ENCODE results near the gene UNC5C. TPM values are rescaled to one million over a fixed set of nuclear protein-coding genes. Genes with fewer than 3 reads are reported as not detected.
A peak's percentile ranks its signal among the peaks of the same experiment; 100 is the strongest.

Gene UNC5C
- total RNA-seq, 1 donor from 2014 or later, result 2.2 TPM

DNA sequence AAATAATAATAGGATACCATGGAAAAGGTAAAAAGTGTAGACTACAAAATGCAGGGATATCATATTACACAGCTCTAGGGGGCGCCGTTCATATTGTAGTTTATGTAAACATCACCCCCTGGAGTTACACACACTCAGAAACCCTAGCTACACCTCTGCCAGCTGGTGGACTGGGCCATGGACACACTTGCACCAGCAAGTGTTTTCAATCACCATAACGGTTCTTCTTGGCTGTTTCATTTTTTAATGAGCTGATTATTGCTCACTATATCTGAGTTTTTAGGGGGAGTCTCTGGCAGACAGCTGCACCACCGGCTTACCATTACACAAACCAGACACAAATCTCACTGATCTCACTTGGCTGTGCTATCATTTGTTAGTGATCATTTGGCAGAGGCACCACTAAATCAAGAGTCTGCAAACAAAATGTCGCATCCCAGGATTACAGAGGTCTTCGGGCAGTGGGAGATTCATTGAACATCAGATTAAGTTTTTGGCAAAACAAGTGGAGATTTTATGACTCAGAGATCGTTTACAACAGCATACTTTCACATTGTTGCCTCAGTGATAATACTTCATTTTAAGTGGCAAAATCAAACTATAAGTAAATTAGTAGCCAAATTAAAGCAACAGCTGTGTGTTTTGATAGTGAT lies 185.7 kb downstream of the UNC5C start:
- no peak overlapping the region for H3K4me3 ChIP-seq (ENCODE audit: low read depth, low read length)
- DNase-seq (ENCODE audit: low read depth), result no peak
- peak; percentile 40 for TF ChIP-seq CTCF (conservative IDR thresholded peaks at IDR 0.05; ENCODE audit: low read depth, low read length)

DNA sequence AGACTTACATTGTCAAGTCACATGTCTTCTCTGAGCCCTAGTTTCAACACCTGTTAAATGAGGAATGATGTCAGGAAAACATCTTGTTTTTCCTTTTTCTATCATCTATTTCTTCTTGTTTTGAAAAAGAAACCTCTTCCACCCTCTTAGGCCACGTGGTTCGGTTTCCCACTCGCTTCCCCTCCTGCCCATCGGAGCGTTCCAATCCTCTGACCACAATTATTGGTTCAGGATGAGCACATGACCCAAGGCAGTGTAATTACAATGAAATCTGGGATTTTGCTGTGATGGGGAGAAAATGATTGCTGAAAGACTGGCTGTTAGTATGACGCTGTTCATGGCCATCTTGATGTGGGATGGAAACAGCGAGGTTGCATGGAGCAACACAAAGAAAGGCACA lies 186.7 kb downstream of the UNC5C start:
- H3K4me3 ChIP-seq (ENCODE audit: low read depth, low read length), result no peak overlapping the region
- DNase-seq (ENCODE audit: low read depth), result no peak
- no peak for TF ChIP-seq CTCF (conservative IDR thresholded peaks at IDR 0.05; ENCODE audit: low read depth, low read length)

GRCh38 chr4:95361696-95361965 lies 187.1 kb downstream of the UNC5C start:
- no peak for DNase-seq (ENCODE audit: low read depth)
- no peak overlapping the region for H3K4me3 ChIP-seq (ENCODE audit: low read depth, low read length)
- no peak for TF ChIP-seq CTCF (conservative IDR thresholded peaks at IDR 0.05; ENCODE audit: low read depth, low read length)

GRCh38 chr4:95360906-95361695 lies 187.7 kb downstream of the UNC5C start:
- no peak for TF ChIP-seq CTCF (conservative IDR thresholded peaks at IDR 0.05; ENCODE audit: low read depth, low read length)
- no peak overlapping the region for H3K4me3 ChIP-seq (ENCODE audit: low read depth, low read length)
- DNase-seq (ENCODE audit: low read depth), result no peak

DNA sequence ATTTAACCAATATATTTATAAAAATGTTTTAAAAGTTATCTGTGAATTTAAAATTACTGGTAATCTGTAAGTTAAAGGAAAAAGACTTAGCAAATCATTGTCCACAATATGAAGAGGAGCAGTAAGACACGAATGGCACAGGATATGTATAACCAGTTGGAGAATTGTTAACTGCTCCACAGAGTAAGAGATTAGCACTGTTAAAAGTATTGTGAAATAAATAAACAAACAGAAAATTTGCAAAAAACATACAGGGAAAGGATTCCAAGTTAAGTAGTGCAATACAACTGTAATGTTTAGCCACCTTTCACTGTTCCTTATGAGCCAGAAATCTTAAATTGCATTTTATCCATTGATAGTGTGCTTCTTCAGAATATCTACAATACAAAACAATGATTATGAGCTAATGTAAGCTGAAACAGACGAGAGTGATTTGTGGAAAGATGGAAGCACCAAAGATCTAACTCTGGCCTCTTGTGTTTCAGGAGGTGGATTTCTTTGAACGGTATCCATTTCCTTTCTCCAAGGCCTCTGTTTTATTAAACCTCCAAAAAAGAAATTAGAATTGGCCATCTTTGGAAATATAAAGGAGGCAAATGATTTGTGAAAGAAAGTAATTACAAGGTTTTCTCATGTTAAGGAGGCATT lies 188.4 kb downstream of the UNC5C start:
- no peak for DNase-seq (ENCODE audit: low read depth)
- no peak for TF ChIP-seq CTCF (conservative IDR thresholded peaks at IDR 0.05; ENCODE audit: low read depth, low read length)
- H3K4me3 ChIP-seq (ENCODE audit: low read depth, low read length), result no peak overlapping the region

GRCh38 chr4:95358421-95358820 lies 190.4 kb downstream of the UNC5C start:
- no peak overlapping the region for H3K4me3 ChIP-seq (ENCODE audit: low read depth, low read length)
- peak; percentile 30 for DNase-seq (ENCODE audit: low read depth)
- TF ChIP-seq CTCF (conservative IDR thresholded peaks at IDR 0.05; ENCODE audit: low read depth, low read length), result no peak

Data from epithelial cell of proximal tubule (primary cell).